NB4 (cell line): Measurements from ENCODE around the gene ZG16.

Experiments
- CTCF ChIP-seq: IDR thresholded peaks from one replicate; pipeline ENCODE4 v1.5.1; 2012; ENCODE audit warnings: low read depth, low read length
- MAX ChIP-seq: IDR thresholded peaks from 2 replicates; pipeline ENCODE4 v1.6.1; 2011; ENCODE audit warnings: low read depth, low read length
- MYC ChIP-seq: IDR thresholded peaks from 2 replicates; pipeline ENCODE4 v1.6.1; 2011; ENCODE audit warnings: low read depth, low read length
- POLR2A ChIP-seq: IDR thresholded peaks from 2 replicates; pipeline ENCODE4 v1.6.1; 2011; ENCODE audit warnings: mild to moderate bottlenecking; ENCODE audit not compliant: insufficient read length; ENCODE audit errors: extremely low read depth

- no peak for TF ChIP-seq CTCF
- TF ChIP-seq MYC: no peak
- no peak for TF ChIP-seq POLR2A
- no peak for TF ChIP-seq MAX
Observed at GRCh38 chr16:29736112-29736511, 41.9 kb upstream of the ZG16 start.
